Measurements from ENCODE around the gene IL25. TPM values are rescaled to one million over a fixed set of nuclear protein-coding genes. Genes with fewer than 3 reads are reported as not detected.

Gene IL25
- total and polyA plus RNA-seq, 2 experiments from 2014 or later: not detected

- no peaks in the 10 kb centered on the region; the same call in 2 of the 3 replicates for H3K9me3 Mint-ChIP-seq
- no peak overlapping the region for H3K27ac Mint-ChIP-seq
- DNase-seq (ENCODE audit: low spot score) (no peak), ATAC-seq (no peak)
- no peaks in the 10 kb centered on the region; the same call in 2 of the 3 replicates for H3K36me3 Mint-ChIP-seq (ENCODE audit: low read depth)
- H3K27me3 Mint-ChIP-seq (ENCODE audit: insufficient read depth, low read depth, poor library complexity): peaks cover 32% of the 10 kb centered on the region
- H3K79me2 ChIP-seq (replicated peaks; ENCODE audit: insufficient read depth): no peaks in the 10 kb centered on the region
- H3K4me2 ChIP-seq: no peak overlapping the region
- H3K36me3 ChIP-seq (ENCODE audit: insufficient read depth): no peaks in the 10 kb centered on the region
- H3F3A ChIP-seq (replicated peaks; ENCODE audit: low read depth): no peaks in the 10 kb centered on the region
- H3K4me1 Mint-ChIP-seq: peaks cover 5% of the 10 kb centered on the region; the same call in 2 of the 3 replicates
- no peaks in the 10 kb centered on the region for H3K4me1 ChIP-seq (ENCODE audit: insufficient read depth)
- H3K27me3 ChIP-seq (ENCODE audit: insufficient read depth): no peaks in the 10 kb centered on the region
- no peak overlapping the region for H2AFZ ChIP-seq
- no peaks in the 10 kb centered on the region for H4K20me1 ChIP-seq (replicated peaks; ENCODE audit: insufficient read depth)
- H3K4me3 Mint-ChIP-seq: no peak overlapping the region
- TF ChIP-seq, protein P1, sequence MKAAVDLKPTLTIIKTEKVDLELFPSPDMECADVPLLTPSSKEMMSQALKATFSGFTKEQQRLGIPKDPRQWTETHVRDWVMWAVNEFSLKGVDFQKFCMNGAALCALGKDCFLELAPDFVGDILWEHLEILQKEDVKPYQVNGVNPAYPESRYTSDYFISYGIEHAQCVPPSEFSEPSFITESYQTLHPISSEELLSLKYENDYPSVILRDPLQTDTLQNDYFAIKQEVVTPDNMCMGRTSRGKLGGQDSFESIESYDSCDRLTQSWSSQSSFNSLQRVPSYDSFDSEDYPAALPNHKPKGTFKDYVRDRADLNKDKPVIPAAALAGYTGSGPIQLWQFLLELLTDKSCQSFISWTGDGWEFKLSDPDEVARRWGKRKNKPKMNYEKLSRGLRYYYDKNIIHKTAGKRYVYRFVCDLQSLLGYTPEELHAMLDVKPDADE (IDR thresholded peaks at IDR 0.05): no peak
- TF ChIP-seq STAT1 (IDR thresholded peaks at IDR 0.05; ENCODE audit: unreplicated experiment): no peak
- TF ChIP-seq REST (IDR thresholded peaks at IDR 0.05; ENCODE audit: unreplicated experiment): no peak
- no peak for TF ChIP-seq CTCF (conservative IDR thresholded peaks at IDR 0.05; ENCODE audit: low read depth in 2 of 2)
- no peak for TF ChIP-seq POLR2AphosphoS5 (IDR thresholded peaks at IDR 0.05; ENCODE audit: low read depth)
- TF ChIP-seq ZNF114 (CRISPR knock-in tag; IDR thresholded peaks at IDR 0.05): no peak
- no peak for TF ChIP-seq JUNB (IDR thresholded peaks at IDR 0.05; ENCODE audit: unreplicated experiment)
- no peak for TF ChIP-seq ZNF331 (CRISPR knock-in tag; IDR thresholded peaks at IDR 0.05; ENCODE audit: low read depth)
- TF ChIP-seq NANOG (IDR thresholded peaks at IDR 0.05; ENCODE audit: borderline replicate concordance): no peak
- no peak for TF ChIP-seq EZH2 (IDR thresholded peaks at IDR 0.05; ENCODE audit: low read depth, unreplicated experiment)
- TF ChIP-seq CREB1 (CRISPR knock-in tag; IDR thresholded peaks at IDR 0.05; ENCODE audit: low read depth): no peak
- no peak for TF ChIP-seq ZNF462 (CRISPR knock-in tag; IDR thresholded peaks at IDR 0.05)
- no peak for TF ChIP-seq EZH2phosphoT487 (IDR thresholded peaks at IDR 0.05; ENCODE audit: unreplicated experiment)
- no peak overlapping the region for H3K4me3 ChIP-seq
- H3K27ac ChIP-seq (ENCODE audit: low read depth): no peak overlapping the region
- H3K9me2 ChIP-seq (ENCODE audit: insufficient read depth): peaks cover 3% of the 10 kb centered on the region; the same call in 1 of the 2 replicates
These were observed 42.6 kb downstream of the IL25 start for GRCh38 chr14:23414906-23415820.

All from GM23338 (cell line).